NCI-H1930 (cell line): ENCODE results near the gene TAAR2.
"Not testable (repeated sequence)": the region's sequence is repeated elsewhere in the genome, so short reads cannot be mapped to it uniquely, and the experiment has no call there.

Experiments used
- DNase-seq, 2 experiments: peaks; one replicate each; lab custom pipeline; 2025; lab: John Stamatoyannopoulos, UW

The TAAR2 gene

DNA sequence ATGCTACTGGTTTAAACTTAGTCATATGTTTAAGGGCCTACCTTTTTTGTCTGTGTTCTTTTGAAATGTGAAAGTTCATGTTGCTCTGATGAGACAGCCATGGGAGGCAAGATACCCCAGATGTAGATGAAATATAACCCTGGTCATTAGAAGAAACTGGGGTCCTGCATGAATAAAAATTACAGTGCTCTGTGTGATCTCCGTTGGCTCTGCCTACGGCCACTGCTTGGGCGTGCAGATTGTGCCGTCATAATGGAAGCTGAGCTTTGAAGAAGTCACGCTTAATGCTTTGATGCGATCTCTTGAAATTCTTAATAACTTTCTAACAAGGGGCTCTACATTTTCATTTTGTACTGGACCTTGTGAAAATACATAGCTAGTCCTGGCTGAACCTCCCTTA lies at the start of gene TAAR2:
Gene TAAR2 (minus strand): TSS at position 101 of the 400 bp plus-strand sequence. CDS start 0 bp downstream, at position 101.
- DNase-seq, result no peak

- no peak for DNase-seq
Observed at GRCh38 chr6:132673376-132674094, 49.5 kb upstream of the TAAR2 start.

DNA sequence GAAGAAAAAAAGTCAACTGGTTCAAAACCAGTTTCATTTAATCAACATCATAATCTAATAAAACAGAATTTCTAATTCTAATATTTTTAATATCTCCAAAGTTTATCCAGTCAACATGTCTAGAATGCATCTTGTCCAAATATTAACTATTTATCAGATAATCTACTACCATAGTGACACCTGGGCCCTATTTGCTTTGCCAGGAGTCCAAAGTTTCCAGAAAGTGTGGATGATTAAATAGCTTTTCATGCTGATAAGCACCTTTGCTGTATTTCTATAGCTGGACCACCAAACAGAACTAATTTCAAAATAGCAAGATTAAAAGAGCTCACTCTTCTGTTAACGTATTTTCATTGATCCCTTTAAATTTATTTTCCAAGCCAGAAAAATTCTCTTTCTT lies 47.2 kb upstream of the TAAR2 start:
- no peak for DNase-seq

DNA sequence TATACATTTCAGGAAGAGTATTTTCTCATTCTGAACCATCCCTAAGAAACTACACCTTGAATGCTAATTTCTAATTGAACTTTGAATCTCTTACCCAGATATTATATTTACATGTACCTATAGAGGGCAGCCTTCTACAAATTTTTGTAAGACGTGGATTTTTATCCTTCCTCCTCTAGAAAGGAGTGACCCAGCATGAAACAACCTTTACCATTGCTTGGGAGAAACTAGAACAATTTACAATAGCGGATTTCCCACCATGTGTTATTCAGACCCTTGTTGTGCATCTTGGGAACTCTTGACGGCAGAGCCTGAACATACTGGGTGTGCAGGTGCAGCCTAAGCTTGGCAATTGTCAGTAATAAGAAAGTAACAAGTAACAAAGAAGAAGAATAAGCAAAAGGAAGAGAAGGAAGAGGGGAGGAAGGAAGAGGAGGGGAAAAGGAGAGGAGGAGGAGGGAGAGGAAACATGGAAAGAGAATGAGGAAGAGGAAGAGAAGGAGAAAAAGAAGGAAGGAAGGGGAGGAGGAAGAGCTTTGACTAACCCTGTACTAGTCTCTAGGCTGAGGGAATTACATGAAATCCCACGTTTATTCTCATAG lies 45.7 kb upstream of the TAAR2 start:
- peak in 1 of 2 experiments; percentile 9 for DNase-seq

DNA sequence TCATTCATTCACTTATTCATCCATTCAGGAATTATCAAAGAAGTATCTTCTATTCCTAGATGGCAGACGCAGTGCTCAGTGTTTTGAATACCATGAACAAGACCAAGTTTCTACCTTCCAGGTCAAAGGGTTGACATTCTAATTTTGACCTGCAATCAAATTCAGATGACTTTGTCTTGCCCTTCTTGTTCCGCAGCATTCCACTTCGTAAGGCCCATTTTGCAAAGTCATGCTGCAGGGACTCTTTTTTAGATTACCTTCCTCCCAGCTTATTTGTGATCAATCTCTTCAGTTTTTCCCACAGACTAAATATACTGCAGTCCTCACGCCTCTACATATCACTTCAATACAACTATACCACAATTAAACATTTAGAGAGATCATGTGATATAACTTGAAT lies 42.0 kb upstream of the TAAR2 start:
- no peak for DNase-seq

- no peak for DNase-seq
Observed at GRCh38 chr6:132664309-132665034, 40.4 kb upstream of the TAAR2 start.

DNA sequence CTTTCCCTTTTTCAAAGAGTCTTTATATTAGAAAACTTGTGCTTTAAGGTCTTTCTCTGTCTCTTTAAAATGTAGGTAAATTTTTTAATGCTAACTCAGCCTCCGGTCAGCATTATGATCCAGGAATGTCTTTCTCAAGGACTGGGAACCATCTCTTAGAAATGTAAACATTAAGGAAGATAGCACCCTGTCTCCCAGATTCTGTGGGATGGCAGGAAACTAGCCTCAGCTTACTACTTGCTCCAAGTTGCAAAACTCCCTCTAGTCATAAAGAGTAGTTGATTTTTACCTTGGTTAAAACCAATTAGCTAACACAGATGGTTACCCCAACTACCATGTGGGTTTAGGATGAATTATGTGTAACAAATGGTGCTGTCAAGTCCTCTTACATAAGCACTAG lies 39.6 kb upstream of the TAAR2 start:
- DNase-seq, result no peak

DNA sequence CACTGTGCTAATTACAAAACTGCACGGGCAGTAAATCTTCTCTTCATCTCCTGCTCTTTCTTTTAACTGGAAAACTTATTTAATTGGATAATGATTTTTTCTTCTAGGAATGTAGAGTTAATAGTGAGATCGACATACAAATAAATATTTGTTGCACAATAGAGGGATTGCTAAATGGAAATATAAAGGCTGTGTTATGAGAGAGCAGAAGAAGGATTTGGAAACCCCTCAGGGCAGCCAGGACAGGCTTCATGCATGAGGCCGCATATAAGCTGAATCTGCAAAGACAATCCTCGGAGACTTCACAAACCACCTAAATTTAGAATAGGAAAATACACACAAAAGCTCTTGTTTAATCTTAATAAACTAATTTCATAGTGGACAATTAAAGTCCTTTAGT lies 37.8 kb upstream of the TAAR2 start:
- no peak for DNase-seq

DNA sequence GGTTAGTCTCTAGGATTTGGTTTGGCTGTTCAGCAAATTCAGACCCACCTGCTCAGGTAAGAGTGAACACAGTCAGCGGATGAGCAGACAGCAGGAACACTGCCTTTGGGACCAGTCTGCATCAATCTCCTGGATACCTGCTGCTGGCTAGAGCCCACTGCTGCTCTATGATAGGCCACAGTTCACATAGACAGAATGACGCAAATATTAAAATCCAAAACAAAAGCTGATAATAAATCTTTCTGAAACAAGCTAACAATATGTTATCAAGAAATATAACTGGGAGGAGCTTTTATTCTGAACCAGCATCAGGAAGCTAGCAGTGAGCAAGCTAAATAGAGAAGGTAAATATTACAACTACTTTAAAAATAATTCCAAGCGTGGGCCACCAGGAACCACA lies 35.0 kb upstream of the TAAR2 start, which contains the start of gene TAAR1:
Gene TAAR1 (minus strand): TSS at position 101 of the 400 bp plus-strand sequence. CDS start 13,179 bp downstream, outside the sequence.
- no peak for DNase-seq

GRCh38 chr6:132651062-132651461 lies 27.0 kb upstream of the TAAR2 start:
- DNase-seq, result no peak

GRCh38 chr6:132650429-132650828 lies 26.4 kb upstream of the TAAR2 start:
- no peak for DNase-seq

- no peak for DNase-seq
Observed at GRCh38 chr6:132648828-132649227, 24.8 kb upstream of the TAAR2 start.

DNA sequence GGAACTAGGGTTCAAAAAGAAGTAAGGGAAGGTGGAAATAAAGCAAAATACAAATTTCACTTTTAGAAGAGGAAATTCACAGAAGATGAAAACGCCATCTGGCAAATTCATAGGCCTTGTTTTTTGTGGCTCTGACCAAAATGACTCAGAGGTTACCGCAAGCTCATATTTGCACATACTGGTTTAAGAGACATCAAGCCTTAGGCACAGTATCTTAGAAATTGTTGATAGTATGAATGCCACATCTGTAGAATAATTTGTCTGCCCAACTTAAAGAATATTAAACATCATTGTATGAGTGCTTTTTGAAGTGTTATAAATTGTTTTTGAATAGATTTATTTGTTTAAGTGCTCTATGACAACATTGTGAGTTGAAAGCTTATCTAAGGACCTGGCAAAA lies 24.3 kb upstream of the TAAR2 start:
- DNase-seq, result no peak

DNA sequence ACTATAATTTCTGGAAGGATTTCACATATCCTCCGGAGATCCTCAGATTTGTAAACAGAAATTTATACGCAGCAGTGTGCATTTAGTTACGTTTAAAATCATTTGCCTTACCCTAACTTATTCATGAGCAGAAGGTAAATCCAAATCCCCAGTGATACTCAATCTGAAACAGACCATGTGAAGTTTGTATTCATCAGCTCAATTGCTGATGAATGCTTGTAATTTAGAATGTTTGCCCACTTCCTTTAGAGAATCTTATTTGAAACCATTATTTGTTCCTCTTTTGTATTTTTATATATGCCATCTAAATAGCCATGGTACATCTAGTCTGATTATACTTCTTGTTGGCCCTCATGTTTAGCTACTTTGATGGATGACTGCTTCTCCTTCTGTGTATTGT lies 19.5 kb upstream of the TAAR2 start:
- peak; percentile 69 to 81 for DNase-seq

DNA sequence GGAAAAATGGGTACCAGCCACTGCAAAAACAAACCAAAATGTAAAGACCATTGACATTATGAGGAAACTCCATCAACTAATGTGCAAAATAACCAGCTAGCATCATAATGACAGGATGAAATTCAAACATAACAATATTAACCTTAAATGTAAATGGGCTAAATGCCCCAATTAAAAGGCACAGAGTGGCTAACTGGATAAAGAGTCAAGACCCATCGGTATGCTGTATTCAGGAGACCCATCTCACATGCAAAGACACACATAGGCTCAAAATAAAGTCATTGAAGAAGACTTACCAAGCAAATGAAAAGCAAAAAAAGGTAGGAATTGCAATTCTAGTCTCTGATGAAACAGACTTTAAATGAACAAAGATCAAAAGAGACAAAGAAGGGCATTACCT lies 13.1 kb upstream of the TAAR2 start:
- DNase-seq, result not testable (repeated sequence)

GRCh38 chr6:132635906-132636305 lies 11.8 kb upstream of the TAAR2 start:
- not testable (repeated sequence) for DNase-seq

DNA sequence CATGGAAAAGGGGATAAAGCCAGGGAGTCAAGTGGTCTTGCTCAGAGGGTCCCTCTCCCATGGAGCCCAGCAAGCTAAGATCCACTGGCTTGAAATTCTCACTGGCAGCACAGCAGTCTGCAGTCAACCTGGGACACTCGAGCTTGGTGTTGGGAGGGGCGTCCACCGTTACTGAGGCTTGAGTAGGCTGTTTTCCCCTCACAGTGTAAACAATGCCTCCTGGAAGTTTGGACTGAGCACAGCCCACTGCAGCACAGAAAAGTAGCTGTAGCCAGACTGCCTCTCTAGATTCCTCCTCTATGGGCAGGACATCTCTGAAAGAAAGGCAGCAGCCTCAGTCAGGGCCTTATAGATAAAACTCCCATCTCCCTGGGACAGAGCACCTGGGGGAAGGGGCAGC lies 11.2 kb upstream of the TAAR2 start:
- not testable (repeated sequence) for DNase-seq

DNA sequence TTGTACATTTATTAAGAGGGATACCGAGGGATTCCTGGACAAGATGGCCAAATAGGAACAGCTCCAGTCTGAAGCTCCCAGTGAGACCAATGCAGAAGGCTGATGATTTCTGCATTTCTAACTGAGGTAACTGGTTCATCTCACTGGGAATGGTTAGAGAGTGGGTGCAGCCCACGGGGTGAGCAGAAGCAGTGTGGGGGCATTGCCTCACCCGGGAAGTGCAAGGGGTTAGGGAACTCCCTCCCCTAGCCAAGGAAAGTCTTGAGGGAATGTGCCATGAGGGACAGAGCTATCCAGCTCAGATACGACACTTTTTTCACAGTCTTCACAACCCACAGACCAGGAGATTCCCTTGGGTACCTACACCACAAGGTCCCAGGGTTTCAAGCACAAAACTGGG lies 10.7 kb upstream of the TAAR2 start:
- no peak for DNase-seq

GRCh38 chr6:132633362-132633761 lies 9.3 kb upstream of the TAAR2 start:
- no peak for DNase-seq

DNA sequence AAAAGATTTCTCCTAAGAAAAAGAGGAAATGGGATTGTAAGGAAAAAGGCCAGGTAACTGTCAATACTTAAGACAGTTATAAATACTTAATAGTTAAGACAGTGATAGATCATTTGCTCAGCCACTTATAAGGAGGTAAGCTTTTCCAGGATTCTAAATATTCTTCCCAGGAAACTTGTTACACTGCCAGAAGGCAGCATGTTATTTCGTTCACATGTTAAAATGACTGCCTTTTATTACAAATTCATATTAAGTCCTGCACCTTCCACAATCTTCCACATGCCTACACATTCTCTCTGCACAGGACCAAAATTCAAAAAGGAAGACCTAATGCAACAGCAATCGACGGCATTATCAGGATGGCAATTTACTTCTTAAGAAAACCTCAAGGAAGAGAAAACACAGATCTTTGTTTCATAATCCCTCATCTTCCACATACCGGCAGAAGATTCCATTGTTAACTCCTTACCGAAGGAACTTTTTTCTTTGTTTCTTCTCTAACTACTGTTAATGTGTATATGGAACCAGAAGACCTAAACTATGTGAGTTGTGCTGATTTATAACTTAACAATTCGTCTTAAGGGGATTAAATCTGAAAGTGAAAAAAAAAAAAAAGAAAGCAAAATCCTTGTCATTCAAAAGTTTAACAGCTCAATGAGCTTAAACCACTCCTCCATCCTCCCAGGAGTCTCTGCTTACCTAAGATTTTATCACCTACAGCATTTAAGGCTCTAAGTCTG lies 799 bp downstream of the TAAR2 start:
- no peak for DNase-seq

DNA sequence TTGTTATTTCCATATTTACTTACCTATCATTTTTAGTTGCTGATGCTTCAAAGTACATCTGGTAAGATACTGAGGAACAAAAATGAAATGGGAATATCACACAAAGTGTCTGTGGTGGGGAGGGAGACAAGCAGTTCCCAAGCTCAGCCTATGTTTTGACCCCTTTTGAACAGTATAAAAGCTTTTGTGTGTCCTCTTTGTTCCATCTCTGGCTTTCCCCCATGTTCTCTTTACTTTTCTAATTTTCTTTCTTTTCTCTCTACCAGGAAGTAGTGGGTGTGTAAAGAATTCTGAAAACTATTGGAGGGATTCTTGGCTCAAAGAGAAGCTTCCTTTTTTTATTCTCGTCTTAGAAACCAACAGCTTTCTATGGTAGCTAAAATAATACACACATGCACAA lies 7.4 kb downstream of the TAAR2 start:
- DNase-seq, result no peak

GRCh38 chr6:132614554-132614953 lies 9.5 kb downstream of the TAAR2 start:
- no peak for DNase-seq
